ENCODE measurements around the gene MEGF11. TPM values are rescaled to one million over a fixed set of nuclear protein-coding genes. Genes with fewer than 3 reads are reported as not detected.
"Not testable (repeated sequence)": the region's sequence is repeated elsewhere in the genome, so short reads cannot be mapped to it uniquely, and the experiment has no call there.

The MEGF11 gene
- total RNA-seq, 1 experiment from 2014 or later = 0.03 TPM

DNA sequence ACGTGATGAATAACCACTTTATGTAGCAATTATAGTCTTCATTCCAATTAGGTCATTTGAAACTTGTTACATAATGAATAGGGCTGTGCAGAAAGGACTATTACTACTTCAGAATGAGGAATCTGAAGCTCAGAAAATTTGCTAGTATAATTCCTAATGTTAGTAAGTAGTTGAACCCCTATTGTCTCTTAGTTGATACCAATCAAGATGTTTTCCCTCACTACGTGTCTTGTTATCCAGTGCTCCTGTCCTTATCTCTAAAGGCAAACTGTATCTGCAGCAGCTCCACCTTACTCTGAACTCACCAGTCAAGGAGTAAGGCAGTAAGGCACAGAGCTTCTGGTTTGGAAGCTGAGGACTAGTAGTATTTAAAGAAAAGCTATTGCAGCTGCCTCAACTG lies 352.2 kb downstream of the MEGF11 start:
- peaks cover 42% of the 10 kb centered on the region for H3K36me3 ChIP-seq
- no peak for DNase-seq (ENCODE audit: low read depth in 1 of 2, low spot score in 2 of 2)
- H3K4me1 ChIP-seq (replicated peaks) = peaks cover 13% of the 10 kb centered on the region
- no peak overlapping the region for H3K4me3 ChIP-seq
- no peak overlapping the region for H3K27ac ChIP-seq
- no peaks in the 10 kb centered on the region for H3K27me3 ChIP-seq (replicated peaks)
- H3K9me3 ChIP-seq (replicated peaks) = no peaks in the 10 kb centered on the region

DNA sequence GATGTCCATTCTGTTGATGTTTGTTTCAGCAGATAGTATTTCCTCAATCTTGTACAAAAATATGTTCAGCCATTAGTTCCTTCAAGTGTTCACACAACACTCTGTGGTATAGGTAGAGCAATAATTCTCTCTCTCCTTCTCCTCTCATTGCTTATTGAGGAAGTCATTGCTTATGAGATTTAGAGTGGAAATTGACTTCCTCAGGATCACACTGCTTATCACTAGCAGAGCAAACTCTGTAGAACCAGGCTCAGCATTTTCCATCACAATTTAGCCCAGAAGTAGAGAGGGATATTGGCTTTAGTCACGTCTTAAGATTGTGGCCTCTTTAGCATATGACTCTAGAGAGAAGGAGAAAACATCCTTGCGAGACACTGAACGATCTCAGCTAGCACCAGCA lies 353.1 kb downstream of the MEGF11 start:
- H3K36me3 ChIP-seq = peaks cover 43% of the 10 kb centered on the region
- no peaks in the 10 kb centered on the region for H3K27me3 ChIP-seq (replicated peaks)
- H3K4me3 ChIP-seq = no peak overlapping the region
- peaks cover 13% of the 10 kb centered on the region for H3K4me1 ChIP-seq (replicated peaks)
- H3K9me3 ChIP-seq (replicated peaks) = no peaks in the 10 kb centered on the region
- no peak overlapping the region for H3K27ac ChIP-seq
- no peak for DNase-seq (ENCODE audit: low read depth in 1 of 2, low spot score in 2 of 2)

DNA sequence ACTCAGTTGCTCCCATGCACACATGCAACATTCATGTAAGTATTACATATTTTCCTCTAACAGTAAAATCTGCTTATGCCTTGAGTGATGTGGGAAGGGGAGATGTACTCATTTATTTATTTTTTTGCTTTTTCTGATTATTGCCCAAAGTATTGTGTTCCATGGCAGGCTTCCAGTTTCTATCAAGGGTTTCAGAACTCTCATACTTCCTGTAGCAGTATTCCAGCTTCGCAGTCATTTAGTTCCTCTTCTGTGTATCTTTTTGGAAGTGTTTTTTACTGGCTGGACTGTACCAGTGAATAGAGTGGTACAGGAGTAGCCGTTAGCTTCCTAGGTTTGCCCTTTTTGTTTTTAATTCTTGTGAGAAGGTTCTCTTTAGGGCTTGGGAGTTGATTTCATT lies 357.3 kb downstream of the MEGF11 start:
- no peak for DNase-seq (ENCODE audit: low read depth in 1 of 2, low spot score in 2 of 2)
- Histone ChIP-seq H3K9me3 (replicated peaks) (no peaks in the 10 kb centered on the region), H3K4me1 (replicated peaks) (no peaks in the 10 kb centered on the region), H3K27ac (no peak overlapping the region), H3K36me3 (peaks cover 51% of the 10 kb centered on the region), H3K27me3 (replicated peaks) (no peaks in the 10 kb centered on the region), H3K4me3 (no peak overlapping the region)

DNA sequence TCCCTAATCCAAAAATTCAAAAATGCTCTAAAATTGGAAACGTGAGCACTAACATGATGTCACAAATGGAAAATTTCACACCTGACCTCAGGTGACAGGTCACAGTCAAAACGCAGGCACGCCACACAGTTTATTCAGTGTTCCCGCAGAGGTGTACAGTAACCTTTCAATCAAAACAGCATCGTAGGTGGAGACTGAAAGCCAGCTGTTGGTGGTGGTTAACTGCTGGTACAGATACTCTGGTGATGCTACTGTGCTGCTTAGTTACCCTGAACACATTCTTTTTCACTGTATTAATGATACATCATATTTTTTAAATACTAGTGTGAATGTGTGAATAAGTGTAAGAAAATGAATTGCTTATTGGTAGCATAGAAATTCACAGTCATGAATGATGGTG lies 360.5 kb downstream of the MEGF11 start:
- Histone ChIP-seq H3K9me3 (replicated peaks) (no peaks in the 10 kb centered on the region), H3K27me3 (replicated peaks) (no peaks in the 10 kb centered on the region), H3K4me3 (no peak overlapping the region), H3K27ac (no peak overlapping the region), H3K4me1 (replicated peaks) (no peaks in the 10 kb centered on the region), H3K36me3 (peaks cover 55% of the 10 kb centered on the region)
- no peak for DNase-seq (ENCODE audit: low read depth in 1 of 2, low spot score in 2 of 2)

DNA sequence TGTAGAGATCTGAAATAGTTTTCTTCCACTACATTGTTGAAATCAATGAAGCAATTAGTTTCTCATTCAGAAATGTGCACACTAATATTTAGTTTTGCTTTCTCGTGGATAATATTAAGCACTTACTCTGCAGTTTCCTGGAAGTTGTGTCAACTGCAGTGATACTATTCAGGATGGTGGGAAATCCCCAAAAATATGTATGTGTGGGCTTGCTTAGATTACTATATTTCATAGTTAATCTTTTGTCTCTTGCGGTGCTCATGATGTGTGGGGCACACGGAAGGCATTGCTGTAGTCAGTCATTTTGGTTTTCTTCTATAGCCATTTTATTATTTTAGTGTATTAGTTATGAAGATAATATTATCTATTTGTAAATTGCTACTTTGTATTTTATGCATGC lies 364.6 kb downstream of the MEGF11 start:
- H3K27ac ChIP-seq = no peak overlapping the region
- H3K4me3 ChIP-seq = no peak overlapping the region
- H3K27me3 ChIP-seq (replicated peaks) = no peaks in the 10 kb centered on the region
- H3K4me1 ChIP-seq (replicated peaks) = no peaks in the 10 kb centered on the region
- H3K9me3 ChIP-seq (replicated peaks) = no peaks in the 10 kb centered on the region
- no peak for DNase-seq (ENCODE audit: low read depth in 1 of 2, low spot score in 2 of 2)
- H3K36me3 ChIP-seq = peaks cover 73% of the 10 kb centered on the region

DNA sequence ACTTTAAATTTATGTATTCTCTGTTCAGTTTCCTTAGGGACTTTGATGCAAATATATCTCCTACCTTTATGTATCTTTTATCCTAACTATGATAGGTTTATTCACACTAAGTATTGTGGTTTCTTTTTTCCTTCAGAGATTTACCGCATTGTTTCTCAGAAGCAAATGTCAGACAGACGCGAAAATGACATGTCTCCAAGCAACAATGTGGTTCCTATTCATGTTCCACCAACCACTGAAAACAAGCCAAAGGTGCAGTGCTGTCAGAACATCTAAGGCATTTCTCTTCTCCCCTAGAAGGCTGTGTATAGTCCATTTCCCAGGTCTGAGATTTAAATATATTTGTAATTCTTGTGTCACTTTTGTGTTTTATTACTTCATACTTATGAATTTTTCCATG lies 366.0 kb downstream of the MEGF11 start:
- no peaks in the 10 kb centered on the region for H3K27me3 ChIP-seq (replicated peaks)
- no peak overlapping the region for H3K4me3 ChIP-seq
- no peaks in the 10 kb centered on the region for H3K4me1 ChIP-seq (replicated peaks)
- no peaks in the 10 kb centered on the region for H3K9me3 ChIP-seq (replicated peaks)
- DNase-seq (ENCODE audit: low read depth in 1 of 2, low spot score in 2 of 2) = no peak
- no peak overlapping the region for H3K27ac ChIP-seq
- peaks cover 76% of the 10 kb centered on the region for H3K36me3 ChIP-seq

DNA sequence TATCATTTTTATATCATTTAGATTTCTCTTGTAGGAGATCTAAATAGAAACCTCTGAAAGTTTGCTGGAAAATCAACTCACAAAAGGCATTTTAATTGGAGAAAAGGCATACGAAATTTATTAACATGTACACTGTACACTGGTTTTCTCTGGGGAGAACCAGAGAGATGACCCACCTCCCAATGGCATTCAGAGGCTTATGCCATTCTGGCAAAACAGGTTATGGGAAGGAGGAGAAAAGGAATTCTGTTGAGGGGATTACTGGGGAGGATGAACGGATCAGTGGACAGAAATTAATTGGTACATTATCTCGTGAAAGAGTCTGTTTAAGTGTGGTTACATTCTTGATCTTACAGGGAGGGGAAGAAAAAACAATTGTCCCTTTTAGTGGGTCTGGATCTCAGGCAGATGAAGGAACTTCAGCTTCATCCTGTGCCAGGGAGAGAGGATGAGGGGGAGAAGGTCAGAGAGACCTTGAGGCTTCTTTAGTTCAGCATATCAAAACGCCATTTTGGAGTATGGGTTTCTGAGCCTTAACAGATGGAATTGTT lies 367.8 kb downstream of the MEGF11 start:
- H3K27me3 ChIP-seq (replicated peaks) = no peaks in the 10 kb centered on the region
- DNase-seq (ENCODE audit: low read depth in 1 of 2, low spot score in 2 of 2) = no peak
- H3K36me3 ChIP-seq = peaks cover 74% of the 10 kb centered on the region
- no peaks in the 10 kb centered on the region for H3K9me3 ChIP-seq (replicated peaks)
- H3K27ac ChIP-seq = no peak overlapping the region
- no peak overlapping the region for H3K4me3 ChIP-seq
- H3K4me1 ChIP-seq (replicated peaks) = no peaks in the 10 kb centered on the region

DNA sequence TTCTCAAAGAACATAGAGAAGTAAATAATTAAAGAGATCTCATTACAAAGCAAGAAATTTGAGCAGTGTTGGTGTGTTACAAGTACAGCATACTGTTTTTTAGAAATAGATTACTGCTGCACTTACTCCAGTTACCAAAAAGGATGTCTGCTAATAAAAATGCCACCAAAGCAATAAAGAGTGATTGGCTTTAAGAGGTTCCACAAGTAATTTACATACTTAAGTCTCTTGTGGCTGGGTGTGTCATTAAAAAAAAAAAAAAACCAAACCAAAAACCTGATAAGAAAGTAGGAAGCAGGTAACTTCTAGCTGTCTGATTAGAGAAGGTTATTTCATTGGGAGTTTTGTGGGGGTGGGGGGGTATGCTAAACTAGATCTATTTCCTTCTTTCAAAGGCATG lies 369.0 kb downstream of the MEGF11 start:
- peaks cover 80% of the 10 kb centered on the region for H3K36me3 ChIP-seq
- H3K4me3 ChIP-seq = no peak overlapping the region
- no peaks in the 10 kb centered on the region for H3K27me3 ChIP-seq (replicated peaks)
- no peaks in the 10 kb centered on the region for H3K4me1 ChIP-seq (replicated peaks)
- H3K9me3 ChIP-seq (replicated peaks) = no peaks in the 10 kb centered on the region
- H3K27ac ChIP-seq = no peak overlapping the region
- no peak for DNase-seq (ENCODE audit: low read depth in 1 of 2, low spot score in 2 of 2)

DNA sequence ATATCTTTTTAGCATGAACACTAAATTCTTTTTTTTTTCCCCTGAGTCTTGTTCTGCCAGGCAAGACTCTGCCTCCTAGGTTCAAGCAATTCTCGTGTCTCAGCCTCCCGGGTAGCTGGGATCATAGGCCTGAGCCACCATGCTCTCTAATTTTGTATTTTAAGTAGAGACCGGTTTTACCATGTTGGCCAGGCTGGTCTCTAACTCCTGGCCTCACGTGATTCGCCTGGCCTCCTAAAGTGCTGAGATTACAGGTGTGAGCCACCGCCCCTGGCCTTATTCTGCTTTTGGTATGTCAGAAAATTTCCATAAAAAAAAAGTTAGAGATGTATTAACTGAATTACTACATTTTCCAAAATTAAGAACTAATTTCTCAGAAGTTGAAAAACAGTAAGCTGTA lies 370.0 kb downstream of the MEGF11 start:
- DNase-seq (ENCODE audit: low read depth in 1 of 2, low spot score in 2 of 2) = no peak
- no peaks in the 10 kb centered on the region for H3K27me3 ChIP-seq (replicated peaks)
- no peak overlapping the region for H3K27ac ChIP-seq
- H3K4me3 ChIP-seq = no peak overlapping the region
- no peaks in the 10 kb centered on the region for H3K9me3 ChIP-seq (replicated peaks)
- peaks cover 80% of the 10 kb centered on the region for H3K36me3 ChIP-seq
- H3K4me1 ChIP-seq (replicated peaks) = no peaks in the 10 kb centered on the region

DNA sequence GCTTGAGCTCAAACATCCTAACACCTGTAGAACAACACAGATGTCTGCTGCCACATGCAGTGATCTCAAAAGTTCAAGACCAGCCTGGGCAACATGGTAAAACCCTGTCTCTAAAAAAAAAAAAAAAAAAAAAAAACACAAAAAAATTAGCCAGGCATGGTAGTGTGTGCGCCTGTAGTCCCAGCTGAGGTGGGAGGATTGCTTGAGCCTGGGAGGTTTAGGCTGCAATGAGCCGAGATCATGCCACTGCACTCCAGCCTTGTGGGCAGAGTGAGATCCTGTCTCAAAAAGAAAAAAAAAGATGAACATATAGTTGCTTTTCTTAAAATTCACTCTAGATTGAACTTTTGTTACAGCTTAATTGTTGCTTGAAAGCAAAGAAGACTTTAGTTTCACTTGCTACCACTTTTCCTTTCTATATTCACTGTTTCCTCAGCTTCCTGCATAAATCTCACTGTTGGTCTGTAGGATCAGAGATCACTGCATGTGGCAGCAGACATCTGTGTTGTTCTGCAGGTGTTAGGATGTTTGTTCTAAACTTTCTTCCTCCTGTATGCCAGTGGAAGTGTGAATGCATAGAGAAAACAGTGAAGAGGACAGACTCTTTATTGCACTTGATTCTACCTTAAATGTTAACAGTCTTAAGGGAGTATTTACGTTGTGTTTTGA lies 371.6 kb downstream of the MEGF11 start:
- no peak for DNase-seq (ENCODE audit: low read depth in 1 of 2, low spot score in 2 of 2)
- Histone ChIP-seq H3K4me3 (no peak overlapping the region), H3K9me3 (replicated peaks) (no peaks in the 10 kb centered on the region), H3K27me3 (replicated peaks) (no peaks in the 10 kb centered on the region), H3K4me1 (replicated peaks) (no peaks in the 10 kb centered on the region), H3K27ac (no peak overlapping the region), H3K36me3 (peaks cover 80% of the 10 kb centered on the region)

DNA sequence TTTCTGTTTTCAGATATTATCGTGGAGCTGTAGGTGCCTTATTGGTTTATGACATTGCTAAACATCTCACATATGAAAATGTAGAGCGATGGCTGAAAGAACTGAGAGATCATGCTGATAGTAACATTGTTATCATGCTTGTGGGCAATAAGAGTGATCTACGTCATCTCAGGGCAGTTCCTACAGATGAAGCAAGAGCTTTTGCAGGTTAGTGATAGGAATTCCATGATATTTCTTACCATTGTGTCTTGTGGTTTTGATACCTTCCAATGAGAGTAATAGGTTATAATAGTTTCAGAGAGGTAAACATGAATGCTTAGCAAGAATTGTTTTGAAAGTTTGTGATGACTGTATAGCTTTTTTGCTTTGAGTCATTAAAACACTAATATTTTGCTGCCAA lies 375.8 kb downstream of the MEGF11 start:
- no peak for DNase-seq (ENCODE audit: low read depth in 1 of 2, low spot score in 2 of 2)
- Histone ChIP-seq H3K4me3 (no peak overlapping the region), H3K27ac (no peak overlapping the region), H3K36me3 (peaks cover 70% of the 10 kb centered on the region), H3K27me3 (replicated peaks) (no peaks in the 10 kb centered on the region), H3K4me1 (replicated peaks) (peaks cover 2% of the 10 kb centered on the region), H3K9me3 (replicated peaks) (no peaks in the 10 kb centered on the region)

DNA sequence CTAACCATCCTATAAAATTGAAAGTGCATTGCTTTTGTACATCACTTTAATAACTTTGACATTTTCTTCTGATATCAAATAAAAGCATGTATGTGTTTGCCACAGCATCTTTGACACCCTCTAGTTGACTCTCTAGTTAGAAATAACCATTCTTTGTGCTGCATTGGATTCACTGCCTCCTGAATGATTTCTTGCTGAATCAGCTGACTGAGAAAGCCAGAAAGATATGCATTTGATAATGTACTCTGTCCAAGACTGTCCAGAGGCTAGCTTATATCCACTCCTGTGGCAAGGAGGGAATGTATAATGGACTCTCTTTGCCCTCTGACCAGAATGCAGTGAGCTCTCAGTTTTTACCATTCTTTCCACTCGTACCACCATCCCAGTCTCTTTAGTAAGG lies 378.1 kb downstream of the MEGF11 start:
- H3K36me3 ChIP-seq = peaks cover 62% of the 10 kb centered on the region
- H3K27me3 ChIP-seq (replicated peaks) = no peaks in the 10 kb centered on the region
- H3K27ac ChIP-seq = no peak overlapping the region
- no peak overlapping the region for H3K4me3 ChIP-seq
- DNase-seq (ENCODE audit: low read depth in 1 of 2, low spot score in 2 of 2) = no peak
- peaks cover 12% of the 10 kb centered on the region for H3K4me1 ChIP-seq (replicated peaks)
- no peaks in the 10 kb centered on the region for H3K9me3 ChIP-seq (replicated peaks)

DNA sequence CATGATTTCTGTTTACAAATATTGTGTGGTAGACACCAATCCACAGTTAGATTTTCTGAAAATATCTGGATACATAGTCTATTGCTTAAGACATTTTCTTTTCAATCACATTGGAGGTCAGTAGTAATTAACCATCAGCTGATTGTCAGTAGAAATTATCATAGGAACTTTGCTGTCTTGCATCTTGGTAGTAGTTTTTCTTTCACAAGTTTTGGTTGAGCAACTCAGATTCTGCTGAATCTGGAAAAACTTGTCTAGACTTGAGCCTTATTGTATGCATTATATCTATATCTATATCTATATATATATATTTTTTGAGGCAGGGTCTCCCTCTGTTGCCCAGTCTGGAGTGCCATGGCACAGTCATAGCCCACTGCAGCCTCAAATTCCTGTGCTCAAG lies 380.3 kb downstream of the MEGF11 start:
- H3K27me3 ChIP-seq (replicated peaks) = no peaks in the 10 kb centered on the region
- peaks cover 42% of the 10 kb centered on the region for H3K36me3 ChIP-seq
- peaks cover 12% of the 10 kb centered on the region for H3K4me1 ChIP-seq (replicated peaks)
- H3K4me3 ChIP-seq = no peak overlapping the region
- DNase-seq (ENCODE audit: low read depth in 1 of 2, low spot score in 2 of 2) = no peak
- no peaks in the 10 kb centered on the region for H3K9me3 ChIP-seq (replicated peaks)
- no peak overlapping the region for H3K27ac ChIP-seq

DNA sequence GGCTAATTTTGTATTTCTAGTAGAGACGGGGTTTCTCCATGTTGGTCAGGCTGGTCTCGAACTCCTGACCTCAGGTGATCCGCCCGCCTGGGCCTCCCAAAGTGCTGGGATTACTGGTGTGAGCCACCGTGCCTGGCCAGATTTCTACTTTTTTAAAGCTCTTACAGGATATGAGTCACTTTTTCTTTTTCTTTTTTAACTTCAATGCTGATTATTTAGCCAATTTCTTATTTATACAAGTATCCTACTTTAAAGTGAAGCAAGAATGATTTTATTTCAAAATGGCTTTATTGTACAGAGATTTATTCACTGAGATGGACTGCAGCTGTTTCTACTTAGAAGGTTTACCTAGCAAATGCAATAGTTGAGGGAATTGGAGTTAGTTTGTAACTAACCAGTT lies 381.0 kb downstream of the MEGF11 start:
- peak in 1 of 2 experiments; percentile 4 for DNase-seq (ENCODE audit: low read depth in 1 of 2, low spot score in 2 of 2)
- Histone ChIP-seq H3K4me1 (replicated peaks) (peaks cover 12% of the 10 kb centered on the region), H3K36me3 (peaks cover 36% of the 10 kb centered on the region)
- not testable (repeated sequence) for H3K9me3 ChIP-seq (replicated peaks); H3K4me3 ChIP-seq; H3K27me3 ChIP-seq (replicated peaks); H3K27ac ChIP-seq

DNA sequence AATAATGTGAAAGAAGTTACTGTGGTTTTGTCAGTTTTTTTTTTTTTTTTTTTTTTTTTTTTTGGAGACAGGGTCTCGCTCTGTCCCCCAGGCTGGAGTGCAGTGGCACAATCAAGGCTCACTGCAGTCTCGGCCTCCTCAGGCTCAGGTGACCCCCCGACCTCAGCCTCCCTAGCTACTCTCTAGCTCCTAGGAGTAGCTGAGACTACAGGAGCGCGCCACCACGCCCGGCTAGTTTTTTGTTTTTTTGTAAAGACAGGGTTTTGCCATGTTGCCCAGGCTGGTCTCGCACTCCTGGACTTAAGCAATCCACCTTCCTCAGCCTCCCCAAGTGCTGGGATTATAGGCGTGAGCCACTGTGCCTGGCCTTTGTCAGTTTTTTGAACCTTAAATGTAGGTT lies 381.7 kb downstream of the MEGF11 start:
- DNase-seq (ENCODE audit: low read depth in 1 of 2, low spot score in 2 of 2) = not testable (repeated sequence)

More for the DNA sequence above, 381.7 kb downstream of the MEGF11 start:
- Histone ChIP-seq H3K4me1 (replicated peaks) (peaks cover 12% of the 10 kb centered on the region), H3K36me3 (peaks cover 29% of the 10 kb centered on the region)
- not testable (repeated sequence) for H3K4me3 ChIP-seq; H3K27ac ChIP-seq; H3K9me3 ChIP-seq (replicated peaks); H3K27me3 ChIP-seq (replicated peaks)

Measured in SJSA1 (cell line).